ENCODE results near the gene ELK3.

GRCh38 chr12:96263449-96263902 lies 69.3 kb downstream of the ELK3 start:
- TF ChIP-seq CTCF (IDR thresholded peaks at IDR 0.05) (no peak), POLR2A (IDR thresholded peaks at IDR 0.05) (no peak), POLR2AphosphoS5 (IDR thresholded peaks at IDR 0.05) (no peak), EP300 (IDR thresholded peaks at IDR 0.05) (no peak)
